ENCODE results near the gene OMD.
"Not testable (repeated sequence)": the region's sequence is repeated elsewhere in the genome, so short reads cannot be mapped to it uniquely, and the experiment has no call there.

OMD gene

GRCh38 chr9:92411157-92411556, 13.1 kb downstream of the OMD start:
- DNase-seq (ENCODE audit: low spot score), result not testable (repeated sequence)

GRCh38 chr9:92408747-92409478, 15.4 kb downstream of the OMD start:
- DNase-seq (ENCODE audit: low spot score), result no peak

- no peak for DNase-seq (ENCODE audit: low spot score)
Measured at GRCh38 chr9:92407818-92408217, 16.5 kb downstream of the OMD start.

GRCh38 chr9:92406477-92406876, 17.8 kb downstream of the OMD start:
- no peak for DNase-seq (ENCODE audit: low spot score)

- no peak for DNase-seq (ENCODE audit: low spot score)
Measured at GRCh38 chr9:92405818-92406217, 18.5 kb downstream of the OMD start.

GRCh38 chr9:92404042-92404836, 20.0 kb downstream of the OMD start, which contains the start of gene OGN:
OGN (minus strand) TSS chr9:92404578; CDS start chr9:92403407, 1,171 bp downstream.
- DNase-seq (ENCODE audit: low spot score), result no peak

GRCh38 chr9:92402826-92403745, 21.2 kb downstream of the OMD start:
- DNase-seq (ENCODE audit: low spot score), result no peak

- DNase-seq (ENCODE audit: low spot score), result no peak
Measured at GRCh38 chr9:92402360-92402759, 21.9 kb downstream of the OMD start.

GRCh38 chr9:92397853-92398252, 26.4 kb downstream of the OMD start:
- no peak for DNase-seq (ENCODE audit: low spot score)

- DNase-seq (ENCODE audit: low spot score), result no peak
Measured at GRCh38 chr9:92395617-92396016, 28.7 kb downstream of the OMD start.

GRCh38 chr9:92393686-92394085, 30.6 kb downstream of the OMD start:
- no peak for DNase-seq (ENCODE audit: low spot score)

- no peak for DNase-seq (ENCODE audit: low spot score)
Measured at GRCh38 chr9:92392690-92393089, 31.6 kb downstream of the OMD start.

- no peak for DNase-seq (ENCODE audit: low spot score)
Measured at GRCh38 chr9:92385953-92386352, 38.3 kb downstream of the OMD start.

GRCh38 chr9:92385477-92385876, 38.8 kb downstream of the OMD start:
- no peak for DNase-seq (ENCODE audit: low spot score)

- DNase-seq (ENCODE audit: low spot score), result no peak
Measured at GRCh38 chr9:92385001-92385400, 39.3 kb downstream of the OMD start.

- DNase-seq (ENCODE audit: low spot score), result no peak
Measured at GRCh38 chr9:92384375-92384774, 39.9 kb downstream of the OMD start.

GRCh38 chr9:92381775-92382174, 42.5 kb downstream of the OMD start:
- no peak for DNase-seq (ENCODE audit: low spot score)

- DNase-seq (ENCODE audit: low spot score), result no peak
Measured at GRCh38 chr9:92380603-92381002, 43.7 kb downstream of the OMD start.

GRCh38 chr9:92378865-92379560, 45.3 kb downstream of the OMD start:
- DNase-seq (ENCODE audit: low spot score), result no peak

- DNase-seq (ENCODE audit: low spot score), result no peak
Measured at GRCh38 chr9:92377876-92378275, 46.4 kb downstream of the OMD start.

GRCh38 chr9:92373167-92373566, 51.1 kb downstream of the OMD start:
- DNase-seq (ENCODE audit: low spot score), result no peak

GRCh38 chr9:92369075-92369474, 55.2 kb downstream of the OMD start:
- no peak for DNase-seq (ENCODE audit: low spot score)

All from D341Med (cell line).